Immature natural killer cell (primary cell): ENCODE measurements around the gene INSM2. TPM values are rescaled to one million over a fixed set of nuclear protein-coding genes. Genes with fewer than 3 reads are reported as not detected.

Experiments
- DNase-seq, 3 donors: peaks; one replicate each; pipeline ENCODE4 v3.0.0; 2022; ENCODE audit warnings: mixed read lengths in 1 of 3
- H3K27ac Mint-ChIP-seq, 6 donors: one replicate each; pipeline ENCODE4 v1.8.0; 2020; ENCODE audit warnings: mixed read lengths in 6 of 6, mild to moderate bottlenecking in 5 of 6, inconsistent platforms in 4 of 6, moderate library complexity in 3 of 6
- H3K27me3 Mint-ChIP-seq, 3 donors: one replicate each; pipeline ENCODE4 v1.8.0; 2020 to 2021; ENCODE audit warnings: low read depth in 3 of 3, mild to moderate bottlenecking in 3 of 3, mixed read lengths in 3 of 3, moderate library complexity in 3 of 3, inconsistent platforms in 1 of 3
- H3K36me3 Mint-ChIP-seq, 3 donors: one replicate each; pipeline ENCODE4 v1.8.0; 2020; ENCODE audit warnings: mixed read lengths in 3 of 3, inconsistent platforms in 2 of 3, mild to moderate bottlenecking in 2 of 3
- H3K4me1 Mint-ChIP-seq, 2 donors: one replicate each; pipeline ENCODE4 v1.8.0; 2020; ENCODE audit warnings: inconsistent platforms in 2 of 2, mild to moderate bottlenecking in 2 of 2, mixed read lengths in 2 of 2, moderate library complexity in 1 of 2
- H3K4me3 Mint-ChIP-seq, 5 donors: one replicate each; pipeline ENCODE4 v1.8.0; 2020; ENCODE audit warnings: mild to moderate bottlenecking in 5 of 5, mixed read lengths in 5 of 5, inconsistent platforms in 3 of 5, moderate library complexity in 3 of 5
- H3K9me3 Mint-ChIP-seq, 6 donors: one replicate each; pipeline ENCODE4 v1.8.0; 2020; ENCODE audit warnings: mild to moderate bottlenecking in 6 of 6, mixed read lengths in 6 of 6, inconsistent platforms in 4 of 6, moderate library complexity in 3 of 6
- polyA plus RNA-seq, 3 donors: library from polyadenylated mRNA; unstranded; fragments of 300-500 nt; fragmentation: Illumina TruSeq; gene quantifications; one replicate each; pipeline ENCODE4 v1.2.3, GENCODE V29; 2021

The INSM2 gene
- polyA plus RNA-seq, 3 donors from 2014 or later = not detected

GRCh38 chr14:35526962-35527361 is 7.0 kb upstream of the INSM2 start:
- Mint-ChIP-seq H3K9me3 (peaks cover 0 to 2% (median 0%) of the 10 kb centered on the region in 6 donors), H3K4me3 (no peak overlapping the region), H3K36me3 (no peaks in the 10 kb centered on the region), H3K27ac (no peak overlapping the region), H3K27me3 (peaks cover 11 to 30% (median 13%) of the 10 kb centered on the region in 3 donors), H3K4me1 (no peaks in the 10 kb centered on the region)
- DNase-seq = no peak

GRCh38 chr14:35531960-35532747 is 1.8 kb upstream of the INSM2 start:
- H3K27me3 Mint-ChIP-seq = peaks cover 21 to 47% (median 22%) of the 10 kb centered on the region in 3 donors
- H3K4me3 Mint-ChIP-seq = peak overlapping the region in 1 of 5 donors; percentile 15
- peaks cover 0 to 10% (median 5%) of the 10 kb centered on the region in 3 donors for H3K36me3 Mint-ChIP-seq
- DNase-seq = no peak
- peaks cover 12 to 18% of the 10 kb centered on the region in 2 donors for H3K4me1 Mint-ChIP-seq
- no peak overlapping the region for H3K27ac Mint-ChIP-seq
- H3K9me3 Mint-ChIP-seq = no peaks in the 10 kb centered on the region

DNA sequence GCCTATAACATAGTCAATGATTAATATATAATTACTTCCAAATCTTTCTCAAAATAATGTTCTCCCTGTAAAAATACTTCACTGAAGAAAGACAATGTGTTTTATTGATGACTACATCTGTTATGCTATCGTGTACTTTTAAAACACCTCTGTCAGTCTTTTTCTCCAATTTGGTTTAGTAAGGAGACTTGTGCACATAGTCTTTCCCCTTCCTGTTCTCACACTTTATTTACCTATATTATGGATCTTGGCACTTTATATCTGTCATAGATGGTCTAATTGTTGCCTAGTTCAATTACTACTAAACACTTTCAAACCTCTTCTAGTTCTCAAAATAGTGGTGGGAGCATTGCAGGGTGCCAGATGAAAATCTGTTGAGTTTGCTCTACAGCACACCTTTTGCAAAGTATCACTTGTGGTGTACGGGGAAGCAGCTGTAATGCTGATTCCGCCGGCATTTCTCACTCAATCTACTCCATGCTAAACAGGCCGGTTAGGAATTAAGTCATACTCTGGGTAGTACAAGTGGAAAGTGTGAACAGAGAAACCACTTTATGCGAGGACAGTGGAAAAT is 1.1 kb upstream of the INSM2 start:
- H3K36me3 Mint-ChIP-seq = peaks cover 0 to 14% (median 8%) of the 10 kb centered on the region in 3 donors
- no peak overlapping the region for H3K27ac Mint-ChIP-seq
- peaks cover 12 to 18% of the 10 kb centered on the region in 2 donors for H3K4me1 Mint-ChIP-seq
- peaks cover 19 to 47% (median 22%) of the 10 kb centered on the region in 3 donors for H3K27me3 Mint-ChIP-seq
- DNase-seq = no peak
- H3K9me3 Mint-ChIP-seq = no peaks in the 10 kb centered on the region
- H3K4me3 Mint-ChIP-seq = peak overlapping the region; percentile 65 to 84 (median 81)

DNA sequence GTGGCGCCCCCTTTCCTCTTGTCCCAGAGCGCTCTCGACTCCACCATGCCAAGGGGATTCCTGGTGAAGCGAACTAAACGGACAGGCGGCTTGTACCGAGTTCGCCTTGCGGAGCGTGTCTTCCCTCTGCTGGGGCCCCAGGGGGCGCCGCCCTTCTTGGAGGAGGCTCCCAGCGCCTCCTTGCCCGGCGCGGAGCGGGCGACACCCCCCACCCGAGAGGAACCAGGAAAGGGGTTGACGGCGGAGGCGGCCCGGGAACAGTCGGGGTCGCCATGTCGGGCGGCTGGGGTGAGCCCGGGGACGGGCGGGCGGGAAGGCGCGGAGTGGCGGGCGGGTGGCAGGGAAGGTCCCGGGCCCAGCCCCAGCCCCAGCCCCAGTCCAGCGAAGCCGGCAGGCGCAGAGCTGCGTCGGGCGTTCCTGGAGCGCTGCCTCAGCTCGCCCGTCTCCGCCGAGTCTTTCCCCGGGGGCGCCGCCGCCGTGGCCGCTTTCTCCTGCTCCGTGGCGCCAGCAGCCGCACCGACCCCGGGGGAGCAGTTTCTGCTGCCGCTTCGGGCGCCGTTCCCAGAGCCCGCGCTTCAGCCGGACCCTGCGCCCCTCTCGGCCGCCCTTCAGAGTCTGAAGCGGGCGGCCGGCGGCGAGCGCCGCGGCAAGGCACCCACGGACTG is 376 bp downstream of the INSM2 start:
- peak in 2 of 3 donors; percentile 2 to 8 for DNase-seq
- H3K36me3 Mint-ChIP-seq = peaks cover 5 to 19% (median 14%) of the 10 kb centered on the region in 3 donors
- H3K9me3 Mint-ChIP-seq = no peaks in the 10 kb centered on the region
- H3K27ac Mint-ChIP-seq = no peak overlapping the region
- H3K4me1 Mint-ChIP-seq = peaks cover 12 to 18% of the 10 kb centered on the region in 2 donors
- peak overlapping the region; percentile 68 to 84 (median 80) for H3K4me3 Mint-ChIP-seq
- H3K27me3 Mint-ChIP-seq = peaks cover 19 to 44% (median 22%) of the 10 kb centered on the region in 3 donors

GRCh38 chr14:35534873-35535482 is 1.0 kb downstream of the INSM2 start:
- peaks cover 9 to 21% (median 18%) of the 10 kb centered on the region in 3 donors for H3K36me3 Mint-ChIP-seq
- peaks cover 12 to 18% of the 10 kb centered on the region in 2 donors for H3K4me1 Mint-ChIP-seq
- peak; percentile 60 to 68 (median 67) for DNase-seq
- H3K4me3 Mint-ChIP-seq = peak overlapping the region; percentile 78 to 82 (median 80)
- H3K27ac Mint-ChIP-seq = no peak overlapping the region
- no peaks in the 10 kb centered on the region for H3K9me3 Mint-ChIP-seq
- peaks cover 21 to 39% (median 21%) of the 10 kb centered on the region in 3 donors for H3K27me3 Mint-ChIP-seq

GRCh38 chr14:35535483-35536112 is 1.6 kb downstream of the INSM2 start:
- Mint-ChIP-seq H3K36me3 (peaks cover 9 to 24% (median 22%) of the 10 kb centered on the region in 3 donors), H3K4me3 (peak overlapping the region; percentile 33 to 82 (median 79)), H3K4me1 (peaks cover 12 to 18% of the 10 kb centered on the region in 2 donors), H3K27me3 (peaks cover 17 to 35% (median 19%) of the 10 kb centered on the region in 3 donors), H3K27ac (no peak overlapping the region), H3K9me3 (no peaks in the 10 kb centered on the region)
- DNase-seq = no peak

DNA sequence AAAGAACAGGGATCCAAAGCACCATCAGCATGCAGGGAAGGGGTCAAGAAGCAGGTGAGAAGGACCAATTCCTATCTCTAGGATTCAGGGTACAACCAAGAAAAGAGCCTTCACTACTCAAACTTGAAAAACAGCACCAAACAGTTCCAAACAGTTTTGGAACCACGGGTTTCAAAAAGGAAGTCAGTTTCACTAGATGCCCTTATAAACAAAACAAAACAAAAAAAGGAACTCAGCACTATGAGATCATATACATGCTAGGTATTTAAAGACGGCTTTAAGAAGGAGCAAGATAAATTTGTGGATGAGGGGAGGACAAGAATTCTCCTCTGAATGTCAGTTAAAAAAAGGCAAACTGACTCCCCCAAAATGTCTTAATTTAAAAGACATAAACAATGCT is 6.0 kb downstream of the INSM2 start:
- Mint-ChIP-seq H3K9me3 (no peaks in the 10 kb centered on the region), H3K27ac (no peak overlapping the region), H3K36me3 (peaks cover 9 to 35% (median 30%) of the 10 kb centered on the region in 3 donors), H3K4me3 (no peak overlapping the region), H3K4me1 (peaks cover 6 to 12% of the 10 kb centered on the region in 2 donors), H3K27me3 (peaks cover 7 to 18% (median 13%) of the 10 kb centered on the region in 3 donors)
- no peak for DNase-seq

- DNase-seq = no peak
- Mint-ChIP-seq H3K9me3 (no peaks in the 10 kb centered on the region), H3K27me3 (peaks cover 0 to 2% (median 0%) of the 10 kb centered on the region in 3 donors), H3K27ac (no peak overlapping the region), H3K4me1 (no peaks in the 10 kb centered on the region), H3K4me3 (no peak overlapping the region), H3K36me3 (peaks cover 10 to 28% (median 17%) of the 10 kb centered on the region in 3 donors)
These were observed 9.0 kb downstream of the INSM2 start for GRCh38 chr14:35543006-35543405.

DNA sequence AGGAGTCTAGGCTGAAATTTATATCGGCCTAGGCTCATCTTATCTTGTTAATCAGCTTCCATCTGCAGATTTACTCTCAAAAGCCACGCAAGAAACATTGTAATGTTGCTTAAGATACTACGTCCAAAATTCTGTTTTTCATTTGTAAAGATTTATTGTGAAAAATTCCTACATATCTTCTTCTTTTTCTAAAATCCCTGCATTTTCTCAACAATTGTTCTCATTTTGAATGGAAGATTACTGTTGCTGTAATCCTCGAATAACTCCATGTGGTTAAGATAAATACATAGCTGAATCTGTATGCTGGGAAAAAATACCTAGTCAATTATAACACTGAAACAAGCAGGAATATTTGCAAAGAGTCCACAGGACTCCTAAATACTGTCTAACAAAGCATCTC is 15.6 kb downstream of the INSM2 start:
- Mint-ChIP-seq H3K27me3 (no peaks in the 10 kb centered on the region), H3K4me1 (no peaks in the 10 kb centered on the region), H3K36me3 (peaks cover 7 to 15% (median 9%) of the 10 kb centered on the region in 3 donors), H3K27ac (no peak overlapping the region), H3K4me3 (no peak overlapping the region), H3K9me3 (no peaks in the 10 kb centered on the region)
- DNase-seq = no peak

GRCh38 chr14:35551081-35551480 is 17.1 kb downstream of the INSM2 start:
- Mint-ChIP-seq H3K9me3 (no peaks in the 10 kb centered on the region), H3K36me3 (peaks cover 7 to 17% (median 14%) of the 10 kb centered on the region in 3 donors)
- no peak for DNase-seq

DNA sequence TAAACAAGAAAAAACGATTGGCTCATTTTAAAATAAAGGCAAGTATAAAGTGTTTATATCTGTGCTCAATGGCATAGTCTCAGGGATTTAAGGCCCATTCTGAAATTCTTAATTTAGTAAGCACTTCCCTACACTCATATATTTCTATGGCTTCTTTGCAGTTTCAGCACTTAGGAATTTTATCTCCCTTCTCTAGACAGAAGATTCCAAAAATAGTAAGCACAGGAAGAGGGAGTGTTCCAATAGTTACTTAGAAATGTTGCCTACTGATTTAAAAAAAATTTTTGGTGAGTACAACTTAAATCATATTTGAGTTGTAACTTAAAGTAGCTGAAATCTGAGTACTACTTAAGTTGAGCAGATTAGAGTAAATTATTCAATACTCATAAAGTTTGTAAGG is 19.8 kb downstream of the INSM2 start:
- Mint-ChIP-seq H3K36me3 (peaks cover 0 to 8% (median 5%) of the 10 kb centered on the region in 3 donors), H3K9me3 (no peaks in the 10 kb centered on the region)

More at GRCh38 chr14:35551081-35551480, 17.1 kb downstream of the INSM2 start:
- Mint-ChIP-seq H3K4me1 (no peaks in the 10 kb centered on the region), H3K27ac (no peak overlapping the region), H3K27me3 (no peaks in the 10 kb centered on the region), H3K4me3 (no peak overlapping the region)

DNA sequence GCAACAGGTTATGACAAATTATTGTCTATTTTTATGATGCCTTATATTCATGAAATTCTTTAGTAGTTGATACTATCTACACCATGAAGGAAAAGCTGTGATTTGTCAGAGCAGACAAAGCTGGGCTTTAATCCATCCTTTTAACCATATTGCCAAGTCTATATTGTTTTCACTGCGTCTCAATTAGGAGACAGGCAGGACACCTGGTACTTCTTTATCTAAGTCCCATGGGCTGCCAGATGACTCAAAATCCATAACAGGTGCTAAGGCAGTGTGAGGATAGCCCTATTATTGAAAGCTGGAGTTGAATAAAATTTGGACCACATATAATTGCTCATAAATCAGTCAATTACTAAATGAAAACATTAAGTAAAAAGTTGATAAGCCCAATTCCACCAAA is 22.6 kb downstream of the INSM2 start:
- no peak overlapping the region for H3K4me3 Mint-ChIP-seq
- peaks cover 8% of the 10 kb centered on the region in 3 donors for H3K36me3 Mint-ChIP-seq
- no peaks in the 10 kb centered on the region for H3K9me3 Mint-ChIP-seq

More for the DNA sequence above, 19.8 kb downstream of the INSM2 start:
- Mint-ChIP-seq H3K4me1 (no peaks in the 10 kb centered on the region), H3K27me3 (no peaks in the 10 kb centered on the region), H3K4me3 (no peak overlapping the region), H3K27ac (no peak overlapping the region)
- no peak for DNase-seq

GRCh38 chr14:35557221-35557747 is 23.3 kb downstream of the INSM2 start:
- Mint-ChIP-seq H3K27ac (no peak overlapping the region), H3K9me3 (no peaks in the 10 kb centered on the region), H3K36me3 (peaks cover 8% of the 10 kb centered on the region in 3 donors), H3K4me3 (no peak overlapping the region), H3K4me1 (no peaks in the 10 kb centered on the region), H3K27me3 (no peaks in the 10 kb centered on the region)
- DNase-seq = no peak

More for the DNA sequence above, 22.6 kb downstream of the INSM2 start:
- no peaks in the 10 kb centered on the region for H3K4me1 Mint-ChIP-seq
- H3K27ac Mint-ChIP-seq = no peak overlapping the region
- no peaks in the 10 kb centered on the region for H3K27me3 Mint-ChIP-seq
- no peak for DNase-seq
